NCI-H146 (cell line): ENCODE results near the gene KLHDC4.

Source experiments
- DNase-seq: peaks from one replicate; lab custom pipeline; 2025; lab: John Stamatoyannopoulos, UW

The KLHDC4 gene

GRCh38 chr16:87698676-87699199 lies 67.0 kb downstream of the KLHDC4 start:
- no peak for DNase-seq

- DNase-seq: no peak
These were observed 67.5 kb downstream of the KLHDC4 start for GRCh38 chr16:87698241-87698640.

- no peak for DNase-seq
These were observed 68.0 kb downstream of the KLHDC4 start for GRCh38 chr16:87697792-87698191.

GRCh38 chr16:87697256-87697655 lies 68.5 kb downstream of the KLHDC4 start:
- DNase-seq: no peak

- no peak for DNase-seq
These were observed 69.1 kb downstream of the KLHDC4 start for GRCh38 chr16:87696726-87697125.

- DNase-seq: no peak
These were observed 70.3 kb downstream of the KLHDC4 start for GRCh38 chr16:87695534-87695933.

- DNase-seq: no peak
These were observed 71.2 kb downstream of the KLHDC4 start for GRCh38 chr16:87694441-87695125.

- no peak for DNase-seq
These were observed 72.0 kb downstream of the KLHDC4 start for GRCh38 chr16:87693827-87694226.

GRCh38 chr16:87692756-87693155 lies 73.0 kb downstream of the KLHDC4 start:
- no peak for DNase-seq

GRCh38 chr16:87692176-87692575 lies 73.6 kb downstream of the KLHDC4 start:
- no peak for DNase-seq

- no peak for DNase-seq
These were observed 74.1 kb downstream of the KLHDC4 start for GRCh38 chr16:87691686-87692079.

GRCh38 chr16:87690911-87691685 lies 74.7 kb downstream of the KLHDC4 start:
- DNase-seq: peak; percentile 7

GRCh38 chr16:87689956-87690465 lies 75.8 kb downstream of the KLHDC4 start:
- no peak for DNase-seq

GRCh38 chr16:87688876-87689815 lies 76.6 kb downstream of the KLHDC4 start:
- DNase-seq: no peak

- DNase-seq: no peak
These were observed 77.7 kb downstream of the KLHDC4 start for GRCh38 chr16:87687998-87688529.

- peak; percentile 12 for DNase-seq
These were observed 78.5 kb downstream of the KLHDC4 start for GRCh38 chr16:87687126-87687910.

GRCh38 chr16:87686697-87687096 lies 79.1 kb downstream of the KLHDC4 start:
- DNase-seq: no peak

GRCh38 chr16:87685766-87686165 lies 80.0 kb downstream of the KLHDC4 start:
- no peak for DNase-seq

GRCh38 chr16:87685405-87685755 lies 80.4 kb downstream of the KLHDC4 start:
- DNase-seq: no peak

- DNase-seq: no peak
These were observed 80.9 kb downstream of the KLHDC4 start for GRCh38 chr16:87684711-87685404.
